H9 (cell line): Measurements from ENCODE around the gene SMTN. TPM values are rescaled to one million over a fixed set of nuclear protein-coding genes. Genes with fewer than 3 reads are reported as not detected.

ENCODE experiments used
- DNase-seq: peaks from one replicate; pipeline ENCODE4 v3.0.0-alpha.2; 2017
- H2AFZ ChIP-seq: one replicate; pipeline ENCODE4 v1.6.1; 2013; ENCODE audit warnings: mild to moderate bottlenecking, low read length, control low read depth, moderate library complexity
- H2AK5ac ChIP-seq: 2 replicates; pipeline ENCODE4 v1.6.1; 2013; ENCODE audit warnings: low read length, control low read depth, mixed read lengths; ENCODE audit not compliant: insufficient read length
- H2BK120ac ChIP-seq: one replicate; pipeline ENCODE4 v1.6.1; 2013; ENCODE audit warnings: low read depth, mild to moderate bottlenecking, low read length, control low read depth, inconsistent platforms; ENCODE audit not compliant: poor library complexity, severe bottlenecking
- H2BK12ac ChIP-seq: 2 replicates; pipeline ENCODE4 v1.6.1; 2013; ENCODE audit warnings: low read length, control low read depth, mixed read lengths, low read depth; ENCODE audit not compliant: insufficient read length
- H2BK15ac ChIP-seq: 2 replicates; pipeline ENCODE4 v1.6.1; 2013; ENCODE audit warnings: low read depth, low read length, control low read depth
- H2BK20ac ChIP-seq: one replicate; pipeline ENCODE4 v1.6.1; 2013; ENCODE audit warnings: low read depth, mild to moderate bottlenecking, low read length, control low read depth, inconsistent platforms; ENCODE audit not compliant: poor library complexity, severe bottlenecking
- H2BK5ac ChIP-seq: 2 replicates; pipeline ENCODE4 v1.6.1; 2013; ENCODE audit warnings: low read length, control low read depth, mixed read lengths; ENCODE audit not compliant: insufficient read length
- H3K14ac ChIP-seq: 2 replicates; pipeline ENCODE4 v1.6.1; 2013; ENCODE audit warnings: low read length, control low read depth; ENCODE audit not compliant: insufficient read depth
- H3K18ac ChIP-seq: 2 replicates; pipeline ENCODE4 v1.6.1; 2013; ENCODE audit warnings: low read depth, mild to moderate bottlenecking, mixed read lengths, low read length, control low read depth; ENCODE audit not compliant: insufficient read length
- H3K23ac ChIP-seq: 2 replicates; pipeline ENCODE4 v1.6.1; 2013; ENCODE audit warnings: low read length, control low read depth, mixed read lengths, low read depth; ENCODE audit not compliant: insufficient read length
- H3K23me2 ChIP-seq: 2 replicates; pipeline ENCODE4 v1.6.1; 2013; ENCODE audit warnings: low read depth, mild to moderate bottlenecking, mixed read lengths, low read length, control low read depth; ENCODE audit not compliant: insufficient read length, poor library complexity, severe bottlenecking
- H3K27ac ChIP-seq: 2 replicates; pipeline ENCODE4 v1.5.1; 2013; ENCODE audit warnings: low read length, control low read depth, mixed read lengths, low read depth; ENCODE audit not compliant: insufficient read length
- H3K27me3 ChIP-seq: 2 replicates; pipeline ENCODE4 v1.6.1; 2013; ENCODE audit warnings: low read length, control low read depth, inconsistent platforms; ENCODE audit not compliant: insufficient read depth
- H3K4ac ChIP-seq: 2 replicates; pipeline ENCODE4 v1.6.1; 2013; ENCODE audit warnings: low read depth, mild to moderate bottlenecking, control low read depth, inconsistent platforms, low read length, moderate library complexity
- H3K4me1 ChIP-seq: 2 replicates; pipeline ENCODE4 v1.6.1; 2013; ENCODE audit warnings: low read length, control low read depth, inconsistent platforms; ENCODE audit not compliant: insufficient read depth
- H3K4me2 ChIP-seq: 2 replicates; pipeline ENCODE4 v1.6.1; 2013; ENCODE audit warnings: low read length, control low read depth, mixed read lengths; ENCODE audit not compliant: insufficient read length, insufficient read depth
- H3K56ac ChIP-seq: 2 replicates; pipeline ENCODE4 v1.6.1; 2013; ENCODE audit warnings: low read depth, mild to moderate bottlenecking, mixed read lengths, low read length, control low read depth; ENCODE audit not compliant: insufficient read length
- H3K79me1 ChIP-seq: 2 replicates; pipeline ENCODE4 v1.6.1; 2013; ENCODE audit warnings: low read depth, mild to moderate bottlenecking, moderate library complexity, low read length, control low read depth, inconsistent platforms; ENCODE audit not compliant: insufficient read depth, poor library complexity, severe bottlenecking
- H3K79me2 ChIP-seq: 2 replicates; pipeline ENCODE4 v1.6.1; 2013; ENCODE audit warnings: low read length, control low read depth, inconsistent platforms; ENCODE audit not compliant: insufficient read depth
- H3K9ac ChIP-seq: 2 replicates; pipeline ENCODE4 v1.6.1; 2013; ENCODE audit warnings: low read length, control low read depth, mixed read lengths; ENCODE audit not compliant: insufficient read length; ENCODE audit errors: extremely low read depth
- H3K9me3 ChIP-seq: one replicate; pipeline ENCODE4 v1.6.1; 2013; ENCODE audit warnings: low read depth, low read length, inconsistent platforms; ENCODE audit not compliant: control insufficient read depth
- H3T11ph ChIP-seq: one replicate; pipeline ENCODE4 v1.6.1; 2013; ENCODE audit warnings: mild to moderate bottlenecking, low read length, control low read depth, inconsistent platforms
- H4K20me1 ChIP-seq: one replicate; pipeline ENCODE4 v1.6.1; 2013; ENCODE audit not compliant: control insufficient read depth, insufficient read length, insufficient read depth
- H4K5ac ChIP-seq: 2 replicates; pipeline ENCODE4 v1.6.1; 2013; ENCODE audit warnings: low read depth, mild to moderate bottlenecking, mixed read lengths, low read length, control low read depth; ENCODE audit not compliant: insufficient read length
- H4K8ac ChIP-seq: replicated peaks from 2 replicates; pipeline ENCODE4 v1.6.1; 2013; ENCODE audit warnings: low read length, control low read depth, mixed read lengths, low read depth; ENCODE audit not compliant: insufficient read length
- H4K91ac ChIP-seq: 2 replicates; pipeline ENCODE4 v1.6.1; 2013; ENCODE audit warnings: low read depth, mild to moderate bottlenecking, moderate library complexity, mixed read lengths, low read length, control low read depth; ENCODE audit not compliant: insufficient read length
- H3K27ac Mint-ChIP-seq, 3 experiments: 2 replicates in 2 of 3; 3 replicates in 1 of 3; pipeline ENCODE4 v1.8.0; 2020 to 2021; ENCODE audit warnings: mixed read lengths in 3 of 3, mild to moderate bottlenecking in 1 of 3, moderate library complexity in 1 of 3
- H3K27me3 Mint-ChIP-seq: 2 replicates; pipeline ENCODE4 v1.8.0; 2021; ENCODE audit warnings: low read depth, mild to moderate bottlenecking, moderate library complexity, mixed read lengths
- H3K36me3 Mint-ChIP-seq, 3 experiments: 2 replicates in 2 of 3; 3 replicates in 1 of 3; pipeline ENCODE4 v1.8.0; 2020 to 2021; ENCODE audit warnings: low read depth in 3 of 3, mixed read lengths in 3 of 3; ENCODE audit not compliant: insufficient read depth in 1 of 3
- H3K4me1 Mint-ChIP-seq, 2 experiments: 2 replicates each; pipeline ENCODE4 v1.8.0; 2020; ENCODE audit warnings: mixed read lengths in 2 of 2
- H3K4me3 Mint-ChIP-seq, 2 experiments: 2 replicates in 1 of 2; 3 replicates in 1 of 2; pipeline ENCODE4 v1.8.0; 2020 to 2021; ENCODE audit warnings: mild to moderate bottlenecking in 2 of 2, mixed read lengths in 2 of 2, moderate library complexity in 1 of 2
- H3K9me3 Mint-ChIP-seq, 2 experiments: 2 replicates in 1 of 2; 3 replicates in 1 of 2; pipeline ENCODE4 v1.8.0; 2020; ENCODE audit warnings: mild to moderate bottlenecking in 2 of 2, mixed read lengths in 2 of 2, moderate library complexity in 1 of 2
- WGBS: extraction: QIAGEN DNeasy Blood & Tissue Kit; methylation state at CpG from one replicate; pipeline ENCODE4 v1.1.7; 2013; ENCODE audit warnings: missing lambda C conversion rate, low lambda C conversion rate, mixed read lengths; ENCODE audit not compliant: insufficient read length; ENCODE audit errors: extremely low coverage; 5-methylcytosine and 5-hydroxymethylcytosine counted together
- total RNA-seq: library from RNA; stranded (reverse); gene quantifications from 2 replicates; pipeline ENCODE4 v1.2.1, GENCODE V29; 2021
- TF ChIP-seq, protein P1 (sequence below): fragments of 200-600 bp; sonication (generic); conservative IDR thresholded peaks from 3 replicates; pipeline ENCODE4 v1.8.0; 2021; ENCODE audit warnings: antibody characterized with exemption, mild to moderate bottlenecking

Gene SMTN
- total RNA-seq, 1 experiment from 2014 or later, result 23.4 TPM

DNA sequence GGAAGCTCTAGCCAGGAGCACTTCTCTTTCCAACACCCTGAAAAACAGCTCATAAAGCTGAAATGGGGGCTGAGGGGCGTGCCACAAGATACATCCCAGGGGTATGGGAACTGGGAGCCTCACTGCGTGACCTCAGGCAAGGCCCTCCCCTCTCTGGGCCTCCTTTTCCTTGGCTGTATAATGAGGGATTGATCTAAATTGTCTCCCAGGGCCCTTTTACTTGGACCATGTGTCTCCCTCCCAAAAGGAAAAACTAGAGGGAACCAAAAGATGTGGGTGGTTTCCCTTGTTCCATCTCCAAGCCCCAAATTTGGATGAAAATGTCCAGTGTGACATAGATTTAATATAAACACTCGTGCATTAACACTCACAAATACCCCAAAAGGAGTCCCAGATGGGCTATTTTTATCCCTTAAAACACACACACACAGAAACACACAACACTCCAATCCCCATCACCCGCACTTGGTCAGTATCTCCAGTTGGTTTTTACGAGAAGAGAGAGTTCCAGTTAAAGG lies 25.9 kb upstream of the SMTN start:
- H3K27ac Mint-ChIP-seq, result peak overlapping the region in 1 of 3 experiments; percentile 16; a peak in 1 of 7 replicates

More for the DNA sequence above, 25.9 kb upstream of the SMTN start:
- H2BK120ac ChIP-seq, result no peak overlapping the region
- H3K9ac ChIP-seq, result no peak overlapping the region
- no peaks in the 10 kb centered on the region for H3K79me1 ChIP-seq
- H3K23me2 ChIP-seq, result no peaks in the 10 kb centered on the region
- no peak overlapping the region for H3K23ac ChIP-seq
- no peaks in the 10 kb centered on the region for H3K4me1 ChIP-seq
- H3K79me2 ChIP-seq, result no peaks in the 10 kb centered on the region
- H4K8ac ChIP-seq, result no peak overlapping the region
- TF ChIP-seq, protein P1, sequence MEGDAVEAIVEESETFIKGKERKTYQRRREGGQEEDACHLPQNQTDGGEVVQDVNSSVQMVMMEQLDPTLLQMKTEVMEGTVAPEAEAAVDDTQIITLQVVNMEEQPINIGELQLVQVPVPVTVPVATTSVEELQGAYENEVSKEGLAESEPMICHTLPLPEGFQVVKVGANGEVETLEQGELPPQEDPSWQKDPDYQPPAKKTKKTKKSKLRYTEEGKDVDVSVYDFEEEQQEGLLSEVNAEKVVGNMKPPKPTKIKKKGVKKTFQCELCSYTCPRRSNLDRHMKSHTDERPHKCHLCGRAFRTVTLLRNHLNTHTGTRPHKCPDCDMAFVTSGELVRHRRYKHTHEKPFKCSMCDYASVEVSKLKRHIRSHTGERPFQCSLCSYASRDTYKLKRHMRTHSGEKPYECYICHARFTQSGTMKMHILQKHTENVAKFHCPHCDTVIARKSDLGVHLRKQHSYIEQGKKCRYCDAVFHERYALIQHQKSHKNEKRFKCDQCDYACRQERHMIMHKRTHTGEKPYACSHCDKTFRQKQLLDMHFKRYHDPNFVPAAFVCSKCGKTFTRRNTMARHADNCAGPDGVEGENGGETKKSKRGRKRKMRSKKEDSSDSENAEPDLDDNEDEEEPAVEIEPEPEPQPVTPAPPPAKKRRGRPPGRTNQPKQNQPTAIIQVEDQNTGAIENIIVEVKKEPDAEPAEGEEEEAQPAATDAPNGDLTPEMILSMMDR, result no peak
- WGBS, result no CpG with 5 or more reads among the region's 5 CpGs
- Mint-ChIP-seq H3K4me3 (no peak overlapping the region), H3K27me3 (no peaks in the 10 kb centered on the region), H3K4me1 (peaks cover 9 to 19% of the 10 kb centered on the region in 2 experiments), H3K36me3 (no peaks in the 10 kb centered on the region), H3K9me3 (no peaks in the 10 kb centered on the region)
- H3K4ac ChIP-seq, result no peak overlapping the region
- H3K56ac ChIP-seq, result no peak overlapping the region
- H2AFZ ChIP-seq, result no peak overlapping the region
- H2AK5ac ChIP-seq, result no peak overlapping the region
- H2BK5ac ChIP-seq, result no peak overlapping the region
- H4K91ac ChIP-seq, result no peak overlapping the region
- no peak overlapping the region for H3K18ac ChIP-seq
- H3K9me3 ChIP-seq, result no peaks in the 10 kb centered on the region
- H2BK20ac ChIP-seq, result no peak overlapping the region
- no peaks in the 10 kb centered on the region for H3K27me3 ChIP-seq
- no peak overlapping the region for H2BK15ac ChIP-seq
- no peak overlapping the region for H3K4me2 ChIP-seq
- no peak overlapping the region for H3T11ph ChIP-seq
- no peak overlapping the region for H3K27ac ChIP-seq
- H4K20me1 ChIP-seq, result no peaks in the 10 kb centered on the region
- no peak overlapping the region for H2BK12ac ChIP-seq
- H4K5ac ChIP-seq, result no peak overlapping the region
- H3K14ac ChIP-seq, result no peak overlapping the region
- DNase-seq, result no peak
